ENCODE results near the gene DNMT3B.
"Not testable (repeated sequence)": the region's sequence is repeated elsewhere in the genome, so short reads cannot be mapped to it uniquely, and the experiment has no call there.

Gene DNMT3B

DNA sequence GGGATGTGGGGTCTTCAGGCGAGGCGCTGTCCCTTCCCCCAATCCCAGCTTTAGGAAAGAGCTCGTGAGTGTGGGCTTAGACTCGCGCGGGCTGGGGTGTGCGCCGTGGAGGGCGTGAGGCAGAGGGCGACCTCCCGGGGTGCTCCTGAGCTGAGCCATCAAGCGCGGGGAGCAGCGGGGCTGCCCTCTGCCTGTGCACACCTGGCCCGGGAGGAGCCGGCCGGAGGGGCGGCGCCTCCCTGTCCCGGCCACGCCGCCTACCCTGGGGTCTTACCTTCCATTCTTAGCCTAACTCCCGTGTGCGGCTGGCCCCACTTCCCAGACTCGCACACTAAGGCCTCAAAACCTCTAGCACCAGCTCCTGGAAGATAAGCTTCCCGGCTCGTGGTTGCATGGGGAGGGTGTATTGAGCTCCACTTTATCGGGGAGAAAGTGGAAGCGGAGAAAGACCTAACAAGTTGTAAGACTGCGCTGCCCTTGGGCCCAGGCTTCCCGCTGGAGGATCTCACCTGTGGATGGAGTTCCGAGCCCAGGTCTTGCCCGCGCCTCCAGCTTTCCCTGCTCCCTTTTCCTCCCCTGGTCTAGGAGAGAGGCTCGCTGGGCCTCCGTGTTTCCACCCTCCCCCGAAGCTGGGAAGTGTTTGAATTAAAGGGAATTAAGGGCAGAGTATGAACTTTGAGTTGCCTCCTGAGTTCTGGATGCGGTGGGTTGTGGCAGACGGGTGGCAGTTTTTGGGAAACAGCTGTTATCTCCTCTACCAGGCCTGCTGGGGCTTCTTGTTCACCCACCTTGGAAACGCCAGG, 1.2 kb downstream of the DNMT3B start:
- no peak for DNase-seq (ENCODE audit: low read depth)

DNA sequence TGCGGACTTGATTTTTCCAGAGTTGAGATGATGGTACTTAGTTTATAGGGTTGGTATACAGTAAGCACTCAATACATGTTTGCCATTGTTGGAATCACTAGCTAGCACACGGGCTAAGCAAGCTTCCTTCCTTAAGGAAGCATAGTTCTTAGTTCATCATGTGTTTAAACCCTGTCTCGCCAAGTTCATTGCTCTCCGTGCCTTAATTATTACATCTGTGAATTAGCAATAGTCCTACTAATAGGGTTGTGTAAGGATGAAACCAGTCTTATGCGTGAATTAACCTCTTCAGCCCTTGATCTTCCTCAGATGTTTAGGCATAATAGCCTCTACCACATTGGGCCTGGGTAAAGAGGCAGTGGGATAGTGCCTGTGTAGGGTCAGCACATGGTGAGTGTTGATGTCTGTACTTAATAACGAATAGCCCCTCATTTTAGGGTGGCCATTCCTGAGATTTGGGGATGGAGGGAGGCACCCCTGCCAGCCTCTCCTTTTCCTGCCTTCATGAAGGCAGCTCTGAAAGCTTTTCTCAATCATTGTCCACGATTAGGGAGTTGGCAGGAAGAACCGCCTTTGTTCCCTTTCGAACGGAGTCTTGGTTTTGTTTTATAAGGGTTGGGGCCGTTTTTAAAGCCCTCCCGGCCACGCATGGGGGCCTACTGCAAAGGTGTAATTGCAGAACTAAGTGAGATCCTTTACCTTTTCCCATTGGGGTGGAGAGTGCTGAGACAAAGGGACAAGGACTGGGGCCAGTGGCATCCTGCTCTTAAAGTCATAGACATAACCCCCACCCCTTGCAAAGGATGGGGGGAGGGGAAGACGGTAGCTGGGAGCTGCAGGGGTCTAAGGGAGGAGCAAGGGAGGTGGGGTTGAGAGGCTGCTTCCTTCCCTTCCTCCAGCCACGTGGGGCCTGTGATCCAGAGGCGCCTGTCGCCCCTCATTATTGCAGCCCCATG, 2.1 kb downstream of the DNMT3B start:
- DNase-seq (ENCODE audit: low read depth): no peak

DNA sequence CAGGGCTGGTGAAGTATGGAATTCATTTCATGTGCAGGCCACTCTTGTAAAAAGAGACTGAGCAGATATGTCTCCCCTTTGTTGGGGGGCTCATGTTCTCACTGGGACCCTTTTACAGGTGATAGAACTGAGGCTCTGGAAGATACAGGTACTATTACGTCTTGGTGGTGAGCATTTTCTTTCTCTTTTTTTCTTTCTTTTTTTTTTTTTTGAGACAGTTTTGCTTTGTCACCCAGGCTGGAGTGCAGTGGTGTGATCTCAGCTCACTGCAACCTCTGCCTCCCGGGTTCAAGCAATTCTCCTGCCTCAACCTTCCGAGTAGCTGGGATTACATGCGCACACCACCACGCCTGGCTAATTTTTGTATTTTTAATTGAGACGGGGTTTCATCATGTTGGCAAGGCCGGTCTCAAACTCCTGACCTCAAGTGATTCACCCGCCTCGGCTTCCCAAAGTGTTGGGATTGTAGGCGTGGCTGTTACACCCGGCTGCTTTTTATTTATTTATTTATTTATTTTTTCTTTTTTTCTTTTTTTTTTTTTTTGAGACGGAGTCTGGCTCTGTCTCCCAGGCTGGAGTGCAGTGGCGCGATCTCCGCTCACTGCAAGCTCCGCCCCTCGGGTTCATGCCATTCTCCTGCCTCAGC, 3.2 kb downstream of the DNMT3B start:
- DNase-seq (ENCODE audit: low read depth): not testable (repeated sequence)

DNA sequence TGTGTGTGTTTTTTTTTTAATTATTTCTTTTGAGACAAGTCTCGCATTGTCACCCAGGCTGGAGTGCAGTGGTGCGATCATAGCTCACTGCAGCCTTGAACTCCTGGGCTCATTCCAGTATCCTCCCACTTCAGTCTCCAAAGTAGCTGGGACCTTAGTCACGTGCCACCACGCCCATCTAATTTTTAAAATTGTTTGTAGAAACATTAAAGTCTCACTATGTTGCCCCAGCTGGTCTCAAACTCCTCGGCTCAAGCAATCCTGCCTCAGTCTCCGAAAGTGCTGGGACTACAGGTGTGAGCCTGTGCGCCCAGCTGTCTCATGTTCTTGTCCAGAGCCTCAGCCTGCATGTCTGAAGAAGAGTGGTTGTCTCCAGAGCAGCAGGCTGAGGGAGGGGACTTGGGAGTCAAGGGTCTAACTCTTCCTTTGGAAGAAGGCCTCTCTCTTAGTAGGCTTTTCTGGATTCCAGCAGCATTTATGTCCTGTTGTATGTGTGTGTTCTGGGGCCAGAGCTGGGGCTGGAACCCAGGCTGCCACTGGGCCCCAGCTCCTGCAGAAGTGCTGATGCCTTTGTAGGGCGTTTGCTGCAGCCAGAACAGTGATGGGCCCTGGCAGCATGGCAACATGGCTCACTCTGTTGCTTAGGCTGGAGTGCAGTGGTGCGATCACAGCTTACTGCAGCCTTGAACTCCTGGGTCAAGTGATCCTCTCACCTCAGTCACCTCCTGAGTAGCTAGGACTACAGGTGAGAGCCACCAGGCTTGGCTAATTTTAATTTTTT, 5.4 kb downstream of the DNMT3B start:
- DNase-seq (ENCODE audit: low read depth): no peak

DNA sequence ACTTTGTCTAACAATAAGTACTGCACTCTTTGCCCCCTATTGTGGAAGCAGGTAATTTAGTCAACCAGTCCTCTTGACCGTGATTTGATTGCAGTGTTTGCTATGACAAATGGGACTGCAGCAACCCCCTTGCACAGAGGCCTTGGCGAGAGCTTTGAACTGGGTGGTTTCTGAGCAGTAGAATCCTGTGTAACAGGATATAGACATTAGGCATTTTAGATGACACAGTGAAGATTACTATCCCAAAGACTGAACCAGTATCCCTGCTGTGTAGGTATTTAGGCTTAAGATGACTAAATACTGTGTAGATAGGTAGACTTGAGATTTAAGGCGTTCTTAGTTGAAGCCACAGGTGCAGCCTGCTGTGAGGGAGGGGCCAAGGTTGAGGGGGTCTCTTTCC, 9.9 kb downstream of the DNMT3B start:
- DNase-seq (ENCODE audit: low read depth): no peak

DNA sequence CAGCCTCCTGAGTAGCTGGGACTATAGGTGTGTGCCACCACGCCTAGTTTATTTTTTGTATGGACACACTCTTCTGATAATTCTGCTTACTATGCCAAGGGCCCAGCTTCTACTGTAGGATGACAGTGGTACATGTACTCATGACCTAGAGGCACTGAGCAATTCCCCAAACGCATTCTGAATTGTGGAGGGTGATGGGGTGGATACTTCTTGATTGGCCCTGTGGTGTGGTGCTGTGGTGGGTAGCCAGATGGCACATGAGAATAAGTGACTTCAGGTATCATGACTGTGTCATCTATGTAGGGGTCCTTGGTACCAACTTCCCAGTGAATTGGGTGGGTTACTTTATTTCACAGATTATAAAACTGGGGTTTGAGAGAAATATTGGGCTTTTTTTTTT, 11.0 kb downstream of the DNMT3B start:
- no peak for DNase-seq (ENCODE audit: low read depth)

DNA sequence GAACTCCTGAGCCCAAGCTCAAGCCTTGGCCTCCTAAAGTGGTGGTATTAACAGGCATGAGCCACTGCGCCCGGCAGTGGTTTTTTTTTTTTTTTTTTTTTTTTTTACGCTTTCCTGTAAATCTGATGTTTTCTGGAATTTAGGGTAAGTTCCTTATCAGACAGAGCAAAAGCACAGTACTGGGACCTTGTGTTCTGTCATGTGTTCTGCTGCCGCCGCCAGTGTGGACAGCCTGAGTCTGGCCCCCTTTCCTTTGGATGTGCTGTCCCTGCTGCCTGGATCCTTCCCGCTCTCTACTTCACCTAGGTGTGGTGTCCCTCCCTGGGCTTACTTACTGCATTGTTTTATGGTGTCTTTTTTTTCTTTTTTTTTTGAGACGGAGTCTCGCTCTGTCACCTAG, 11.7 kb downstream of the DNMT3B start:
- no peak for DNase-seq (ENCODE audit: low read depth)

DNA sequence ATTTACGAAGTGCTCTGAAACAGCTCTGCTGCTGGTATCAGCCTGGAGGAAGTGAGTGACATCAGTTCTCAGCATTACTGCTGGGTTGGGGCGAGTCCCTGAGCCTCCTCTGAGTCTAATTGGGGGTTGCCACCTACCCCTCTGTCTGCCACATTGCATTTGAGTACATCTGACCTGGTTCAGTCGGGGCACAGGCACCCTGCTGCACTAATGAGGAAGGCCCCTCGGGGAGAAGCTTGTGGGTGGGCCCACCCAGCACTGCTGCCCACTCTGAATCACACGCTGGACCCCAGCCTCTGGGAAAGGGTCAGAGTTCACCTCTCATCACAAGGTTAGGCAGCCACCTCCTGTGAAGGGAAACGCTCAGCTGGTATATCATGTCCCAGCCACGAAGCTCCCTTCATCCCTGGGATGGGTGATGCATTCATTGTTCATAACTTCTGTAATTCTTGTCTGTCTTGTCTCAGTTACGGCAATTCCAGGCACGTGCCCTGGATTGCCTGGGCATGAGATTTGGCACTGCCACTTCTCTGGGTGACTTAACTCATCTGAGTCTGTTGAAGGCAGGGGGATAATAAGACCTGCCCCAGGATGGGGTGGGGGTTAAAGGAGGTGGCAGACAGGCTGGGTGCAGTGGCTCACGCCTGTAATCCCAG, 13.3 kb downstream of the DNMT3B start:
- DNase-seq (ENCODE audit: low read depth): no peak

DNA sequence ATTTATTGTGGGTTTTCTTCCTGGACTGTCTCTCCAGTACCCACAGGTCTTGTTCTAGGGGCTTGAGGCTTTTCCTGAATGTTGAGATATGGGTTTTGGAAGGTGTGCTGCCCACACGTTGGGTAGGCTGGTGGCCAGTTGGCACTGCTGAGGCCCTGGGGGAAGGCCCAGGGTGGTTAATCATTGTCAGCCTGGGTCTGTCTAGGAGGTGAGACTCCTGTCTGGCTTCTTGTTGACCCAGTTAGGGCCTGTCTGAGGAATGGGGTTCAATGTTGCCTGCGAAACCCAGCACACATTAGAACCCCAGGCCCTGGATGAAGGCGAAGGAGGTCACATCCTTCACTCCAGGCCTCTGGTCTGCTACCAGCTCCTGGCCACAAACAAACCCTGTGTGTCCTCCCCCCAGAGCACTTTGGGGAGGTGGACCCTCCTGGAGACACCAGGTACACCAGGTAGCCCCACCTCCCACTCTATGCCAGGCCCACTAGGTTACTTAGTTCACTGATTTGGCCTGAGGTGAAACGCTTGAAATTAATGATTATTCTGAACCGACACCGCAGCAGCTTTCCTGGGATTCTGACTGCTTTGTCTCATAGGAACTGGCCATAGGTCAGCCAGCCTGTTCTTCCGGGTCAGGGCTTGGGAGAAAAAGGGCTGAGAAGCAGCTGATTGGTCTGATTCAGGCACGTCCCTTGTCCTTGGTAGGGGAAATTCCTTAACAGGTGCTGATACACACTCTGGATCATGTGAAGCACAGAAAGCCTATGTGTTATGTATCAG, 15.2 kb downstream of the DNMT3B start:
- DNase-seq (ENCODE audit: low read depth): no peak

DNA sequence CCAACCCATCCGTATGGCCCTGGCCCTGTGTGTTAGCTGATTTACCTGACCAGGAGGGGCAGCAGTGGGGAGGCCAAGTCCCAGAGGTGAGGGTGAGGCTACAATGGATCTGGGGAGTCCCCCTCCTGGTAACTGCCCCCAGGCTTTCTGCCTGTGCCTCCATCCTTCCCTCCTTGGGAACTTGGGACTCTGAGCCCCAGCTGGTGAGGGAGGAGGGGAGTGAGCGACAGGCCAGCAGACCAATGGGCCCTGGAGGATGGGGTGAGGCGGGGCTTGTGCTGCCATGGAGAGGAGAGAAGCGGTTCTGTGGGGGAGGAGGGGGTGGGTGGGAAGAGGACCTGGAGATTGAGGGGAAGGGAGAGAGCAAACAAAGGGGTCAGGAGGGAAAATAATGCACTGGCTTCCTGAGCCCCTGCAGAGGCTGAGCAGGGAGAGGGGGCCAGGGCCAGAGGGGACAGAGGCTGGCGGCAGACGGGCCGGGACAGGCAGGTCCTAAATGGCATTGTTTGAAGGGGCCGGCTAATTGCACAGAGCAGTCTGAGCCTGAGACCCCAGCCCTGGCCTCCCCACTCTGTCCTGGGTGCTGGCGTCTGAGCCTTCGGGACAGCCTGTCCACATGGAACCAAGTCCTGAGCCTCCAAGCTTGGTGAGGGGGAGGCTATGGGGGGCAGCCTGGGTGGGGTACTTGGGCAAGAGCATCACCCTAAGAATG, 17.5 kb downstream of the DNMT3B start:
- no peak for DNase-seq (ENCODE audit: low read depth)

DNA sequence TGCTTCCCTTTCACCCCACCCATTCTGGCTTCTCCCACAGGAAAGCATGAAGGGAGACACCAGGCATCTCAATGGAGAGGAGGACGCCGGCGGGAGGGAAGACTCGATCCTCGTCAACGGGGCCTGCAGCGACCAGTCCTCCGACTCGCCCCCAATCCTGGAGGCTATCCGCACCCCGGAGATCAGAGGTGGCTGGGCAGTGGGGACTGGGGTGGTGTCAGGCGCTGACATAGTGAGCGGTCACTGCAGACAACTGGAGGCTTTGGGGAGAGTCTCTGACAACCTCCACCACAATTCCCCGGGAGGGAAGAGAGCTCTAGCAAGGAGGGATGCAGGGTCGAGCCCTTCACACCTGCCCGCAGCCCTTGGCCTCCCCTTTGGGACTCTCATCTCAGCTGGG, 18.1 kb downstream of the DNMT3B start:
- DNase-seq (ENCODE audit: low read depth): no peak

DNA sequence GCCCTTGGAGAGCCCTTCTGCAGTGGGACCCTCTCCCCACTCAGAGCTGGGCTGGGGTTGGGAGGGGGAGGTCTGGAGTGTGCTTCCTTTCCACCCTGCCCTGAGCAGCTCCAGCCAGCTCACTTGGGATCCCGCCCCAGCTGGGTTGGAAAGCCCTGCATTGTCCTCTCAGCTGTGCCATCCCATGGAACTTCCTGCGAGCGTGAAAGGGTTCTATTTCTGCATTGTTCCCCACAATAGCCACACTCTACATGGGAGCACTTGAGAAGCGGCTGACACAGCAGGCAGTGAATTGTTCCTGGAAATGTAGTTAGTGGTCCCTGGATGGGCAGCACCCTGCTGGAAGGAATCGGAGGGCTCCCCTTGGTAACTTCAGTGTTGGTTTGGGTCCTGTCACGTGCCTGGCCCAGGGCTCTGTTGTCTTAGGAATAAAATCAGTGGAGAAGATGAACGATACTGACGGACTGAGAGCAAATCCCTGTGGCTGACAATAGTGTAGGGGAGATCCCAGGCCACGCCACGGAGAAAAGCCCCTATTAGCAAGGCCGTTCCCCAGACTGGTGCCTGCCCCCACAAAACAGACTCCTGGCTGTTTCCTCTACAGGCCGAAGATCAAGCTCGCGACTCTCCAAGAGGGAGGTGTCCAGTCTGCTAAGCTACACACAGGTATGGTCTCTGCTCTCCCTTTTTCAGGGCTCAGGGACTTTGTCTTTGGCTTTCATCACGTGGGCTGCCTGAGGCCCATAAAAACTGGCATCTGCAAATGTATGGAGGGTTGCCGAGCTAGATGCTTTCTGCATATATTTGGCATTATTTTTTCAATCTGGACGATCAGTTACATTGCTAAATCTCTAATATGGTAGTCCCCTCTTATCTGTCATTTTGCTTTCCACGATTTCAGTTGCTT, 18.8 kb downstream of the DNMT3B start:
- DNase-seq (ENCODE audit: low read depth): no peak

DNA sequence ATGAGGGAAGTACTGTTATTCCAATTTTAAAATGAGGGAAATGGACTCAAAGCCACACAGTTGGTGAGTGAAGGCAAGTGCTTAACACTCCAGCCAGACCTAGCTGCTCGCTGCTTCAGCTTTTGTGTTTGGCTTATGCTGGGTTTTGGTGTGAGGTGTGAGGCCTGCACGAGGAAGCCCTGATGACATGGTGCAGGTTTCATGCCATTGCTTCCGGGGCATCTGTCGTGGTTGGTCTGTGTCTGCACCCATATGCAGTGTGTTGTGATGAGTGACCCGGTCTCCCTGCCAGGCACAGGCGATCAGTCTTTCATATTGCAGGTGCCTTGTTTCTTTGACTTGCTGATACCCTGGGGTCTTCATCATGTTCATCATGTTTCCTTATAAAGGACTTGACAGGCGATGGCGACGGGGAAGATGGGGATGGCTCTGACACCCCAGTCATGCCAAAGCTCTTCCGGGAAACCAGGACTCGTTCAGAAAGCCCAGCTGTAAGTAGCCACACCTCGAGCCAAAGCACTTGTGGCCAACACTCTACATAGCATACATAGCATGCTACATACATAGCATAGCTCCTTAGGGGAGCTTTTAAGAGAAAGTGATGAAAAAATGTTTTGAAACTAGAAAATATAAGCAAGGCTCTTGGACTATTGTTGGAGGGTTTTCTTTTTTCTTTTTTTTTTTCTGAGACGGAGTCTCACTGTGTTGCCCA, 22.3 kb downstream of the DNMT3B start:
- DNase-seq (ENCODE audit: low read depth): no peak

DNA sequence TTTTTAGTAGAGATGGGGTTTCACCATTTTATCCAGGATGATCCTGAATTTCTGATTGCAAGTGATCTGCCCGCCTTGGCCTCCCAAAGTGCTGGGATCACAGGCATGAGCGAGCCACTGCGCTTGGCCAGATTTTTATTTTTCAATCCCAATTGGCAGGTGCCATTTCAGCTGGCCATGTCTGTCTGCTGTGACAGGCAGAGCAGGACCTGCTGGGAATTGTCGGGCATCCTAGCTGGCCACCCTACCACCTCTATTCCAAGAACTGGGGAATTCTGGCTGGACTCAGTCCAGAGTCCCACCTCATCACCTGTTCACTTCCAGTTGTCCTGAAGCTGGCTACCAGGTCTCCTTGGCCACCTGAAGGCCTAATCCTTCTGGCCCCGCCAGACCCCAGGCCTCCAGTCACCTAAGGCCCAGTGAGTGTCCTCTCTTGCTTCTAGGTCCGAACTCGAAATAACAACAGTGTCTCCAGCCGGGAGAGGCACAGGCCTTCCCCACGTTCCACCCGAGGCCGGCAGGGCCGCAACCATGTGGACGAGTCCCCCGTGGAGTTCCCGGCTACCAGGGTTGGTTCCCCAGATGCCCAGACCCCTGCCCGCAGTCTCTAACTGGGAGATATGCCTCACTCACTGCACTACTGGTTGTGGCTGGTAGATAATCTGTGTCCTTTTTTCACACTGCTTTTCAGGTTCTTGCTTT, 24.0 kb downstream of the DNMT3B start:
- no peak for DNase-seq (ENCODE audit: low read depth)

DNA sequence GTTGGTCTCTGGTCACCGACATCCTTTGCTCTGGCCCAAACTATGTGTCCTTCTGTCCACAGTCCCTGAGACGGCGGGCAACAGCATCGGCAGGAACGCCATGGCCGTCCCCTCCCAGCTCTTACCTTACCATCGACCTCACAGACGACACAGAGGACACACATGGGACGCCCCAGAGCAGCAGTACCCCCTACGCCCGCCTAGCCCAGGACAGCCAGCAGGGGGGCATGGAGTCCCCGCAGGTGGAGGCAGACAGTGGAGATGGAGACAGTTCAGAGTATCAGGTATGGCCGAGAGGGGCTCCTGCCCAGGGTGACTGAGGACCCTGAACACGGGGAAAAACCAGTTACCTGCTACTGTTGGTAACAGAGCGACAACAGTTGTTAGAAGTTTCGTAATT, 25.0 kb downstream of the DNMT3B start:
- no peak for DNase-seq (ENCODE audit: low read depth)

DNA sequence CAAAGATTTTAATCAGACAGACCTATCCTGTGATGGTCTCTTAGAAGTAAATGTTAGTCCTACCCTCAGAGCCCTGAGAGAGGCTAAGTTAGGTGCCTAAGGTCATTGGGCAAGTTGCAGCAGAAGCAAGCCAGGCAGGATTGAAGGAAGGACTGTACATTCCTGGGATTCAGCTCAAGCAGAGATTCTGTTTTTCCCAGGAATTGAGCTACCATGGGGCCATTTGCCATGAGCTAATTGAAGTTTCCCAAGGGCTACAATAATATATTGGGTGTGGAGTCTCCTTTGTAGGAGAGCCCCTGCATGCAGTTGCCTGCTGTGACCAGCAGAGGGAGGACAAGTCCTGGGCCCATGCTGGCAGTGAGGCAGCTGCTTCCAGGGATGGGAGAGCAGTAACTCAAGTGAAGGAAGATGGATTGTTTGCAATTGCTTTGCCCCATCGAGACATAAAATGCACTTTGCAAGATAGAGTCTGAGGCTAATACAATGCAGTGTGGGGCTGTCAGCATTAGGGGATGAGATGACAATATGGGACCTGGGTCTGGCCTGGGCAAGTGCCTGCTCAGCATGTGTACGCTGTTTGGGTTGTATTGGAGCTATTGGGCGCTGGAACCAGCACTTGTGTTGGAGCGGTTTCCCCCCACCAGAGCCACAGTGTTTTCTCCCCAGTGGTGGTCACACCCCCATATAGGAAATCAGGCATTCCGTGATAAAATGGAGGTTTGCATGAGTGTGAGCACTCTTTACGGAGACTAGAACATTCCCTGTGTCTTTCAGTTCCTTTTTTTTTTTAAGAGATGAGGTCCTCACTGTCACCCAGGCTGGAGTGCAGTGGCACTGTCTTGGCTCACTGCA, 27.9 kb downstream of the DNMT3B start:
- peak; percentile 36 for DNase-seq (ENCODE audit: low read depth)

DNA sequence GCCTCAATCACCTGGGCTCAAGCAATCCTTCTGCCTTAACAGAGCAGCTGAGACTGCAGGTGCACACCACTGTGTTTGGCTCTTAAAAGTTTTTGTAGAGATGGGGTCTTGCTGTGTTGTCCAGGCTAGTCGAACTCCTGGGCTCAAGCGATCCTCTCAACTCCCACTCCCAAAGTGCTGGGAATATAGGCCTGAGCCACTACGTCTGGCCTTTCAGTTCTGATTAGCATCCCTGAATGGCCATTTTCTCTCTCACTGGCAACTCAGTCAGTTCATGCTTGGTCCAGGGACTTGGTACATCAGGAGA, 28.5 kb downstream of the DNMT3B start:
- DNase-seq (ENCODE audit: low read depth): no peak

Measured in non-pigmented ciliary epithelial cell (primary cell).